Loucy (cell line): ENCODE results near the gene RBP5.

Source experiments
- CTCF ChIP-seq: fragments of 200-600 bp; sonication (generic); conservative IDR thresholded peaks from 2 replicates; pipeline ENCODE4 v1.5.1; 2014; ENCODE audit warnings: mild to moderate bottlenecking, antibody characterized with exemption, low read length
- EZH2phosphoT487 ChIP-seq: fragments of 200-600 bp; IDR thresholded peaks from 2 replicates; pipeline ENCODE4 v1.6.1; 2018; ENCODE audit warnings: antibody characterized with exemption, mild to moderate bottlenecking, moderate library complexity, borderline replicate concordance

DNA sequence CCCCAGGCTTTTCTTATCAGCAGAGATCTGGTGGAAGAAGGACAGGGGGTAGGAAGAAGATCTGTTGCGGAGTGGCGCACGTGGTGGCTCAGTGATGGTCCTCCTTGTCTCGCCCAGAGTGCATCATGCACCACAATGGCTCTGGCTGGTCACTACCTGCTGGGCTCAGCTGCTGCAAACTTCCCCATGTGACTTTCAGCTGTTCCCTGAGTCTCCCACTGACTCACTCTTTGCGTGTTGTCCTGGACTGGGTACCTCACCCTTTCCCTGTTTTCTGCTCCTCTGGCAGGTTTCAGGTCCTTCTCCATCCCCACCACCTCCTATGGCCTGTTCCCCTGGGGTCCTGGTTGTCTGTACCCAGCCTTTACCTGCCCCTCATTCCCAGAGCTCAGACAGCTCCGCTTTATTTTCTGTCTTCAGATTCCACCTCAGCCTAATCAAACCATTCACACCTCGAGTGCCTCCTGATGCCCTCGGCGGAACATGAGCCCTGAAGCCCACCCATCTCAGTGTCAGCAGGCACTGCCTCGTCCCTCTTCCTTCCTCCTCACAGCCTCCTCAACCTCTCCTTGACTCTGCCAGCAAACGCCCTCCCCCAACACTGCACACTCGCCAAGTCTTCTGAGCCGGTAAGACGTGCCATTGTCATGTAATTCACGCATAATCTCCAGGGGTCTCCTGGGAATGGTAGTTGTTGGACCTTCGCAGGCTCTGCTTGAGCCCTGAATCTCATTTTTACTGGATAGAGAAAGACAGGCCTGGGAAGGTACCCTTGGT is 38.3 kb downstream of the RBP5 start:
- TF ChIP-seq CTCF (no peak), EZH2phosphoT487 (no peak)
